ENCODE measurements around the gene ZNF593OS.

ZNF593OS gene

DNA sequence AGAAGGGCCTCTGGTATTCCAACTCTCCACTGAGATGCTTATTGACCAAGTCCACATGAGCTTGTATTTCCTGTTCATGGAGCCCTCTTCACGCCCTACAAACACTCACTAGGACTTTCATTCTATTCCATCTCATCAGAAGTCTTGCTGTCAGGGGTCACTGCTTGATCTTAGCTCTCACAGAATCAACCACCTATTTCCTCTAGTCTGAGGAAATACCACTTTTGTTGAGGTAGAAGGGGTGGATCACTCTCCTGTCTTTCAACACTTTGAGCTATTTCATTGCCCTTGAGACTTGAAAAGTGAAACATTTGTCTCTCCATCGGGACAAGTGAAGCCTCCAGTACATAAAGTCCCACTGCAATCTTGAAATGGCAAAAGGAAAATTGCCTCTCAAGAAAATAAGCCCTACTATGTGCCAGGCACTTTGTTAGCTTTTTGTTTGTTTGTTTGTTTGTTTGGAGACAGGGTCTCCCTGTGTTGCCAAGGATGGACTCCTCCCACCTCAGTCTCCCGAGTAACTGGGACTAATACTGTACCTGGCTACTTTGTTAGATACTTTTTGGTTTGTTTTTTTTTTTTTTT lies 32.6 kb downstream of the ZNF593OS start:
- TF ChIP-seq, protein P1, sequence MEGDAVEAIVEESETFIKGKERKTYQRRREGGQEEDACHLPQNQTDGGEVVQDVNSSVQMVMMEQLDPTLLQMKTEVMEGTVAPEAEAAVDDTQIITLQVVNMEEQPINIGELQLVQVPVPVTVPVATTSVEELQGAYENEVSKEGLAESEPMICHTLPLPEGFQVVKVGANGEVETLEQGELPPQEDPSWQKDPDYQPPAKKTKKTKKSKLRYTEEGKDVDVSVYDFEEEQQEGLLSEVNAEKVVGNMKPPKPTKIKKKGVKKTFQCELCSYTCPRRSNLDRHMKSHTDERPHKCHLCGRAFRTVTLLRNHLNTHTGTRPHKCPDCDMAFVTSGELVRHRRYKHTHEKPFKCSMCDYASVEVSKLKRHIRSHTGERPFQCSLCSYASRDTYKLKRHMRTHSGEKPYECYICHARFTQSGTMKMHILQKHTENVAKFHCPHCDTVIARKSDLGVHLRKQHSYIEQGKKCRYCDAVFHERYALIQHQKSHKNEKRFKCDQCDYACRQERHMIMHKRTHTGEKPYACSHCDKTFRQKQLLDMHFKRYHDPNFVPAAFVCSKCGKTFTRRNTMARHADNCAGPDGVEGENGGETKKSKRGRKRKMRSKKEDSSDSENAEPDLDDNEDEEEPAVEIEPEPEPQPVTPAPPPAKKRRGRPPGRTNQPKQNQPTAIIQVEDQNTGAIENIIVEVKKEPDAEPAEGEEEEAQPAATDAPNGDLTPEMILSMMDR (IDR thresholded peaks at IDR 0.05), result no peak

DNA sequence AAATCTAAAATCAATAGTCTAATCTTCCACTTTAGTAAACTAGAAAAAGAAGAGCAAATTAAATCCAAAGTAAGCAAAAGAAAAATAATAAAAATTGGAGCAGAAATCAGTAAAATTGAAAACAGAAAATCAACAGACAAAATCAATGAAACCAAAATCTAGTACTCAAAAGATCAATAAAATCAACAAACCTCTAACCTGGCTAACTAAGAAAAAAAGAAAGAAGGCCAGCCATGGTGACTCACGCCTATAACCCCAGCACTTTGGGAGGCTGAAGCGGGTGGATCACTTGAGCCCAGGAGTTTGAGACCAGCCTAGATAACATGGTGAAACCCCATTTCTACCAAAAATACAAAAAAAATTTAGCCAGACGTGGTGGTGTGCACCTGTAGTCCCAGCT lies 37.2 kb downstream of the ZNF593OS start:
- TF ChIP-seq, protein P1 (IDR thresholded peaks at IDR 0.05), result no peak

DNA sequence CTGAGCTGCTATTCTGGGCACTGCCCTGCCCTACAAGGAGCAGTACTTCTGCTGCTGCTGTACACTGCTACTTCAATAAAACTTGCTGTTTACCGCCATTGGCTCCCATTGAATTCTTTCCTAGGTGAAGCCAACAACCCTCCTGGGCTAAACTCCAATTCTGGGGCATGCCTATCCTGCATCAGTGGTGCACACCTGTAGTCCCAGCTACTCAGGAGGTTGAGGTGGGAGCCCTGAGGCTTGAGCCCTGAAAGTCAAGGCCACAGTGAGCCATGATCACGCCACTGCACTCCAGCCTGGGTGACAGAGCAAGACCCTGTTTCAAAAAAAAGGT lies 38.8 kb downstream of the ZNF593OS start:
- TF ChIP-seq, protein P1 (IDR thresholded peaks at IDR 0.05), result no peak

DNA sequence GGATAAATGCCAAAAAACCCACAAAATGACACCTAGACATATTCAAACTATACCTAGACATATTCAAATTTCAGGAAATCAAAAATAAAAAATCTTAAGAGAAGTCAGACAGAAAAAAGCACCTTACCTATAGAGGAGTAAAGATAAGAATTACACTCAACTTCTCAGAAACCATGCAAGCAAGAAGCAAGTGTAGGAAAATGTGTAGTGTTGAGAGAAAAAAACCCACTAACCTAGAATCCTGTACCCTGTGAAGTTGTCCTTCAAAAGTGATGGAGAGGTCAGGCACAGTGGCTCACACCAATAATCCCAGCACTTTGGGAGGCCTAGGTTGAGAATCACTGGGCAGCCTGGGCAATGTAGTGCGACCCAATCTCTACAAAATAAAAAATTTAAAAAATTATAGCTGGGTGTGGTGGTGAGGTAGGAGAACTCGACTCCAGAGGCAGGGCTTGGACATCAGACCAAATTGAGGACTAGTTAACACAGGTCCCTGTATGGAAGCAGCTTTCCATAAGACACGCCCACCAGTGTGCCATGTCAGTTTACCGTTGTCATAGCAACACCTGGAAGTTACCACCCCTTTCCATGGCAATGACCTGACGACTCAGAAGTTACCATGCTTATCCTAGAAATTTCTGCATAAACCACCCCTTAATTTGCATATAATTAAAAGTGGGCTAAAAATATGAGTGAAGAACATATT lies 39.4 kb downstream of the ZNF593OS start:
- TF ChIP-seq, protein P1 (IDR thresholded peaks at IDR 0.05), result no peak

DNA sequence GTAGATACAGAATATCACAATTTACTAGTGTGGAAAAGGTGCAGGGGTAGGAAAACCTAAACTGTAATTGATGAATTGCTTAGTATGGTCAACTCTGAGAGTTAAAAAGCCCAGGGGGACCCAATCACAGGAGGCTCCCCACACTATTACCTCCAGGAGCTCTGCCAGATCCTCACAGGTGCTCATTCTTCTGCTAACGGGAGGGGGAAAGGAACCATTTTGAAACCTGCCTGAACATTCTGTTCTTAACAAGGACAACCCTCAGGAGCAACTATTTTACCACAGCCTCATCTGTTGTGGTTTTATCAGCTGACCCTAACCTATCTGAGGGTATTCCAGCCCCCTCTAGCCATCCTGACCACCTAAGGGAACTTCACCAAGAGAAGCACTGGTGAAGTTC lies 40.9 kb downstream of the ZNF593OS start:
- TF ChIP-seq, protein P1 (IDR thresholded peaks at IDR 0.05), result no peak

DNA sequence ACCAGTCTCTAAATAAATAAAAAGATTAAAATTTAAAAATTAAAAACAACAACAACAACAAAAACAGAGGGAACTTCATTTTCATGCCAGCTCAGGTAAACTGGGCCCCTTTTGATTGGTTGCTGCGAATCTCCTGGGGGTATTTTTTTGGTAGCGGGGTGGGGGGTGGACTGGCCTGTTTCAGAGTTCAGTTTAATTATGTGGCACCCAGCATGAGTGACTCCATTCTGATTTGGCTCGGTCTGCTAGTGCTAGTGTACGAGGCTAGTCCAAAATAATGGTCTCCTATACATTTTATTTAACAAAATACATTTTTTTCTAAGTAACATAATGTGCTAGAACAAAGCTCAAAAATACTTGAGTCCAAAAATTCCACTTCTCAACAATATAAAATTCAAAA lies 41.9 kb downstream of the ZNF593OS start:
- TF ChIP-seq, protein P1 (IDR thresholded peaks at IDR 0.05), result no peak

DNA sequence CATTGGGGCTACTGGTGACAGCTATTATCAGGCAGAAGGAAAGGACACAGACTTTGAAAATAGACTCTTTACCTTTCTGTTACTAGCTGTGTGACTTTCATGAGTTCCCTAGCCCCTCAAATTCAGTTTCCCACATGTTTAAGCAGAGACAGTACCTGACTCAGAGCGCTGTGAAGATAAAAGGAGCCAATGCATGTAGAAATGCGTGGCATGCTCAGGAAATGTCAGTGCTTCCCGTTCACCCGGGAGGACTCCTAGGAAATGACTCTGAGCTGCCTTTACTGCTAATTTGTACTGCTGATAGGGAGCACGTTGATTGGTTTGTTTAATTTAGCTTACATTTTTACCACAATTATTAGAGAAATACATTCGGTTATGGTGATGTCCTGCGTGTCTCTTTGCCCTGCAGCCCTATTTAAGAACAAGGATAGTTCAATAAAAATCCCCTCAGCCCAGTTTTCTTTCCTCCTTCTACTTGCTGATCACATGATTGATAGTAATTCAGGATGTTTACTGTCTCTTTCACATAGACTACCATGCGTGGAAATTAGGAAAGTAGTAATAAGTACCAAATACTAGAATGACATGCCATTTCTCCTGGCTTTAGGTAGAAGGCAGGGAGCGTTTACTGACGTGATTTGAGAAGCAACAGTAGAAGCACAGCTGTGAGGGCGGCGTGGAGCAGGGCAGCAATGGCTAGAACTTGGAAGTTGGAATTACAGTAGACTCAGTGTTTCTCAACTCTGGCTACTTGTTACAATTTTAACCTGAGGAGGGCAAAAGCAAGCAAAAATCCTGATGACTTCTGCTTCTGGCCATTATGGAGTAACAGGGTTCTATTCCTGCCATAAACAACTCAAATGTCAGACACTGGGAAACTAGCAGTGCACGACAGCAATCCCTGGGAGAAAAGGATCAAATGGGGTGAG lies 44.1 kb downstream of the ZNF593OS start:
- TF ChIP-seq, protein P1 (IDR thresholded peaks at IDR 0.05), result no peak

All from LNCAP (cell line).